ENCODE results near the gene DTX3L. TPM values are rescaled to one million over a fixed set of nuclear protein-coding genes. Genes with fewer than 3 reads are reported as not detected.

The DTX3L gene
- total and polyA plus RNA-seq, 10 of the 15 experiments (the other 5 are each of a cell fraction or from before 2014, with no cell fraction given), result 9.9 to 41.4 (median 21.7) TPM

- TF ChIP-seq PRDM15 (CRISPR knock-in tag; IDR thresholded peaks at IDR 0.05) (no peak), MLLT1 (IDR thresholded peaks at IDR 0.05) (peak; percentile 92), CBFB (IDR thresholded peaks at IDR 0.05; ENCODE audit: low read depth) (no peak), TCF7 (IDR thresholded peaks at IDR 0.05; ENCODE audit: borderline replicate concordance) (no peak)
Measured at GRCh38 chr3:122515020-122515468, 49.1 kb upstream of the DTX3L start (continued).

GRCh38 chr3:122515870-122516269 is 48.3 kb upstream of the DTX3L start:
- ChIA-PET POLR2A (interaction anchor here (0.9 to 1.7 kb wide), 2 partner anchors 21 to 47 kb away, joined by 3 to 6 read pairs; no protein-coding TSS in a partner anchor), CTCF (interaction anchor here (1.0 to 1.2 kb wide), 3 partner anchors 8 to 18 kb away, joined by 3 read pairs; no protein-coding TSS in a partner anchor)
- intact Hi-C loops (cut with micrococcal nuclease; ENCODE audit: unreplicated experiment), result no loop called here
- TF ChIP-seq BACH1 (IDR thresholded peaks at IDR 0.05; ENCODE audit: borderline replicate concordance) (no peak), MLLT1 (IDR thresholded peaks at IDR 0.05) (no peak), PAX5 (IDR thresholded peaks at IDR 0.05; ENCODE audit: borderline replicate concordance, low read depth, low read length) (no peak), FOXK2 (IDR thresholded peaks at IDR 0.05) (no peak), ELK1 (IDR thresholded peaks at IDR 0.05; ENCODE audit: low read depth, low read length) (no peak), SIX5 (IDR thresholded peaks at IDR 0.05; ENCODE audit: low read depth, low read length, severe bottlenecking) (no peak), IRF4 (IDR thresholded peaks at IDR 0.05; ENCODE audit: low read depth, low read length) (no peak), CBFB (IDR thresholded peaks at IDR 0.05; ENCODE audit: low read depth) (no peak), NKRF (conservative IDR thresholded peaks at IDR 0.05) (no peak), CREM (IDR thresholded peaks at IDR 0.05; ENCODE audit: low read depth) (no peak)

More at GRCh38 chr3:122515870-122516269, 48.3 kb upstream of the DTX3L start:
- ATAC-seq (no peak), FAIRE-seq (no peak), DNase-seq (ENCODE audit: low read depth, low spot score) (no peak)
- WGBS (ENCODE audit: insufficient coverage, insufficient replicate concordance, low lambda C conversion rate, missing lambda C conversion rate), result 98% methylated on average over 3 of the region's 3 CpGs
- no peaks in the 10 kb centered on the region for H3K9me3 ChIP-seq (replicated peaks; ENCODE audit: control insufficient read depth, insufficient read depth, low read length)
- in situ Hi-C loops (cut with MboI), result no loop called here
- no peak overlapping the region for H3K9ac ChIP-seq (ENCODE audit: control insufficient read depth, insufficient read depth, low read length)
- ChIA-PET SMC1A (ENCODE audit: uncharacterized antibody, unreplicated experiment) (interaction anchor here (0.6 to 2.8 kb wide), 8 partner anchors 8 to 123 kb away, joined by 3 to 10 read pairs (median 3); no protein-coding TSS in a partner anchor), RAD21 (ENCODE audit: unreplicated experiment) (interaction anchor here (1.2 to 1.5 kb wide), 3 partner anchors 9 to 59 kb away, joined by 3 to 6 read pairs (median 3); no protein-coding TSS in a partner anchor)
- BruUV-seq (replicated peaks), result no TSS peak
- no peak overlapping the region for H3K27ac ChIP-seq (ENCODE audit: control insufficient read depth, insufficient read depth)
- no peaks in the 10 kb centered on the region for H4K20me1 ChIP-seq (ENCODE audit: control insufficient read depth, insufficient read depth)
- no peaks in the 10 kb centered on the region for H3K27me3 ChIP-seq (replicated peaks in 1 of 2; ENCODE audit: control insufficient read depth in 2 of 2, insufficient read depth in 2 of 2, low read length in 1 of 2)
- H3K4me1 ChIP-seq (ENCODE audit: control insufficient read depth, insufficient read depth, low read length), result no peaks in the 10 kb centered on the region
- H2AFZ ChIP-seq (ENCODE audit: control insufficient read depth, low read depth, low read length), result no peak overlapping the region
- H3K36me3 ChIP-seq (ENCODE audit: control insufficient read depth in 2 of 2, insufficient read depth in 2 of 2, low read length in 1 of 2), result no peaks in the 10 kb centered on the region
- peaks cover 33% of the 10 kb centered on the region for H3K79me2 ChIP-seq (ENCODE audit: control insufficient read depth, insufficient read depth, low read length)
- no peak overlapping the region for H3K4me3 ChIP-seq
- H3K4me2 ChIP-seq (ENCODE audit: control insufficient read depth, insufficient read depth), result no peak overlapping the region
